GM18870 (cell line): ENCODE measurements around the gene COX19.
"Not testable (repeated sequence)": the region's sequence is repeated elsewhere in the genome, so short reads cannot be mapped to it uniquely, and the experiment has no call there.

Experiments
- ATAC-seq: cut with Tn5 transposase; IDR thresholded peaks from one replicate; pipeline ENCODE4 v1.9.1; 2021; ENCODE audit warnings: moderate library complexity; ENCODE audit not compliant: unreplicated experiment

The COX19 gene

DNA sequence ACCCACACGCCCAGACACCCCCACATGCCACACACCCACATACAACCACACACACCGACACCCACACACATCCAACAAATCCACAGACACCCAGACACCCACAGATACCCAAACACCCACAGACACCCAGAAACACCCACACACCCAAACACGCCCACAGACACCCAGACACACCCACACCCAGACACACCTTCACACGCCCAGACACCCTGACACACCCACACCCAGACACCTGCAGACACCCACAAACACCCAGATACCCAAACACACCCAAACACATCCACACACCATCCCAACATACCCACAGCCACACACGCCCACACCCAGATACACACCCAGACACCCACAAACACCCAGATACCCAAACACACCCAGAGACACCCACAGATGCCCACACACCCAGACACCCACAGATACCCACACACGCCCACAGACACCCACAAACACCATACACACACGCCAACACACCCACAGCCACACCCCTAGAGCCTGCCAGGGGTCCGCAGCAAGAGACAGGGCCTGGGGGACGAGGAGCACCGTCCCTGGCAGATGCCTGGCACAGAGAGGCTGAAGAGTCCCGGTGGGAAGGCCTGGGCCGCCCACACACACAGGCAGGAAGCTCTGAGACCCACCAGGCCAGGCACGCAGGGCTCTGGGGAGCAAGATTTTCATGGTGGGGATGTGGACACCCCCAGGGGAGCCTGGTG is 36.1 kb upstream of the COX19 start:
- no peak for ATAC-seq

DNA sequence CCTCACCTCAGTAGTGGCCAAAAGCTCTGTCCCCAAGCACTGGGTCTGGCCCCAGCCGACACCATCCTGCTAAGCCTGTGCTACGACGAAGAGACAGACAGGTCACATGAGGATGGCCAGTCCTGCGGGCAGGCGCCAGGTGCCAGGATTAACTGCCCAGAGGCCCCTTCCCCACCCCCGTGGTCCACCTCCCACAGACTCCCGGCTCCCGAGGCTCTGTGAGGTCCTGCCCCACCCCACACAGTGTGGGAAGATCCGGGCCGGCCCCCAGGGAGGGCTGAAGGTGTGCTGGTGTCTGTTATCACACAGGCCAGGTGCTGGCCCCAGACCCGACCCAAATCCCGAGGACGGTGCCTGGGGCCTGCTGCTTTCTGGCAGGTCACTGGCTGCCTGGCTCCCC is 34.9 kb upstream of the COX19 start:
- no peak for ATAC-seq

DNA sequence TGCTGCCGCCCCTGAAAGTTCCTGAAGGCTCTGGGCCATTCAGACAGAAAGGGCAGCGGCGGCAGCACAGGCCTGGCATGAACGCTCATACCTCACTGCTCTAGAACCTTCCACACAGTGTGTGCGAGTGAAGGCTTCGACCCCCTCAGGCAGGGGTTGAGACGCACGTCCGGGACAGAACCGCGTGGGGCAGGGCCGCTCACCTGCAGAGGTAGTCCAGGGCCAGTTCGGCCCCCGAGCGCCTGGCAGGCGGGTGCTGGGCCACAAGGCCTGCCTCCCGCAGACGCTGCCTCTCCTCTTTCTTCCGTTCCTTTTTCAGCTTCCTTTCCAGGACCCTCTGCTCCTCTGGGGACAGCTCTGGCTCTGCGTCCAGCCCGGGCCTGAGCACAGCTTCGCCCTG is 34.4 kb upstream of the COX19 start:
- no peak for ATAC-seq

DNA sequence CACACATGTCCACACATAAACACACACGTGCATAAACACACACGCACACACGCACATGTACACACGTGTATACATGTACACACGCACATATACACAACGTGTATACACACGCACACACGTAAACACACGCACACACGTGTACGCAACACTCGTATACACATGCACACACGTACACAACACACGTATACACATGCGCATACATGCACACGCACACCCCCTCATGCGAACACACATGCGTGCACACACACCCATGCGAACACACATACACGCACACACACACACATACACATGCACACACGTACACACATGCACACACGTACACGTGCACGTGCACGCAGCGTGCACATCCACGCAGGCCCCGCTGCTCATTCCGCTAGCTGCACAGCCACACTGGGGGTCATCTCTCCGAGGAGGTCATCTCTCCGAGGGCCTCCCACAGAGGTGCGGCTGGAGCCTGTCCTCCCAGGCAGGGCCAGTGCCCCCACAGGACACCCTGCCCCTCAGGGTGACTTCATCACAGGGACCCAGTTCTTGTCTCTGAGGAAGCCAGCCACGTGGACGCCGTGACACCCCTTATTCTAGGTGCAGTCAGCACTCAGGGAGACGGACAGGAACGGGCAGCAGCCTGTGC is 33.5 kb upstream of the COX19 start:
- no peak for ATAC-seq

DNA sequence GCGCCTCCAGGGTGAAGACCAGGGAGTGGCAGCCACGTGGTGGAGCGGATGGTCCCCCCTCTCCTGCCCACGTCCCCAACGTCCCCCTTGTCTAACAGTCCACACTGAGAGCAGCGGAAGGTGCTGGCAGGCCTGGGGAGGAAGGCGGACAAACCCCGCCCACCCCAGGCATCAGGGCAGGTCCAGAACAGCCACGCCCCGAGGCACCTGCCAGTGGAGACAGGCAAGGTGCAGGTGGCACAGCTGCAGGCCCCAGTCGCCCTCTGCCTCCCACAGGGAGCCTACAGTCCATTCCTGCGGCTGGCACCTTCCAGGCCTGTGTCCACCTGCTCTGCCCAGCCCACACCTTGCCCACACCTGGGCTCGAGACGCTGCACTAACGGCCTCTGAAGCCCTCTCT is 32.6 kb upstream of the COX19 start:
- ATAC-seq: no peak

DNA sequence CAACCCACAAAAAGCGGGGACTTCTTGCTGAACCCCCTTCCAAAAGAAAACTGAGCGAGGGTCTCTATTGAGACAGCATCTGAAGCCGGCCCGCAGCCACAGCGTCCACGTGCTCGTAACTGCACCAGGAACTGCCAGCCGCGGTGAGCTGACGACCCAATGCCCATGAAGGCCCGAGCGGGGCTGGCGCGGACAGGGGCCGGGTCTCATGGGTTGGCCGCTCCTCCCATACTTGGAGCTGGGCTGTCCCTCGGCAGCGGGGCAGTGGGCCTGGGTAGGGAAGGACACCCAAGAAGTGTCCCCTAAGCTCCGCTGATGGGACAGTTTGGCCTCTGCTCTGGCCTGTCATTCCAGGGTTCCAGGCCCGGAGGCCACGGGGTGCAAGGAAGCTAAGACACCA is 30.0 kb upstream of the COX19 start:
- no peak for ATAC-seq

DNA sequence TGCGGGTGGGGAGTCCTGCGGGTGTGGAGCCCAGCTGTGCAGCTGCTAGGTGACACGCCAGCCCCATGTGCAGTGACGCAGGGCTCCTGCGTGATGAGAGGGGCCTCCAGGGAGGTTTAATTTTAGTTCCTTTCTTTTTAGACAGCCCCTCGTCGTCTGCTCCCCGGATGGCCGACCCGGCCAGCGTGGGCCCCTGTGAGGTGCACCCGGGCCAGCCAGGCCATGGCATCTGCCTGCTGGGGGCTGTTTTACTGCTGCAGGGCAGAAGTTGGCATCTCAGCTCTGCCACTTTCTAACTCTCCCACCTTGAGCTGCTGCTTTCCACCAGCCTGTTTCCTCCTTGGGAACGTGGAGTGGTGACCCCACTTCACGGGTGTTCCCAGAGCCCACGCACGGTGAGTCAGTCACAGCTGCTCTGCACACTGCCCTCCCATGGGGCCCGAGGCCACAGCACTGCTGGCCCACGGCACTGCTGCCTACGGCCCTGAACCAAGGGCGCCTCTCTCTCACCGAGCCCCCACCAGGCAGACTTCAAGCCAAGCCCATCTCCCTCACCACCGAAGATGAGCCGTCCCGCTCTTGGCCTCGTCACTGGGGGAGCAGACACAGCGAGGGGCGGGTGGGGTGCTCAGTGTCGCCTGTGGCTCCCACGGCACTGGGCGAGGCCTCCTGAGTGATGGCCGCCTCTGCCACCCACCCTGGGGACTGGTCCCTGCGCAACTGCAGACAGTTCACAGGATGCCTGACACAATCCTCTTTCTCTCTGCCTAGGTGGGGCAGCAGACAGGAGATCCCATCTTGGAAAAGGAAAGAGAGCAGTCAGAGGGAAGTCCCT is 28.9 kb upstream of the COX19 start:
- no peak for ATAC-seq

DNA sequence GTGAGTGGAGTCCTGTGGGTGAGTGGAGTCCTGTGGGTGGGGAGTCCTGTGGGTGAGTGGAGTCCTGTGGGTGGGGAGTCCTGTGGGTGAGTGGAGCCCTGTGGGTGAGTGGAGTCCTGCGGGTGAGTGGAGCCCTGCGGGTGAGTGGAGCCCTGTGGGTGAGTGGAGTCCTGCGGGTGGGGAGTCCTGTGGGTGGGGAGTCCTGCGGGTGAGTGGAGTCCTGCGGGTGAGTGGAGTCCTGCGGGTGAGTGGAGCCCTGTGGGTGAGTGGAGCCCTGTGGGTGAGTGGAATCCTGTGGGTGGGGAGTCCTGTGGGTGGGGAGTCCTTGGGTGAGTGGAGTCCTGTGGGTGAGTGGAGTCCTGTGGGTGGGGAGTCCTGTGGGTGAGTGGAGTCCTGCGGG is 27.1 kb upstream of the COX19 start:
- not testable (repeated sequence) for ATAC-seq

DNA sequence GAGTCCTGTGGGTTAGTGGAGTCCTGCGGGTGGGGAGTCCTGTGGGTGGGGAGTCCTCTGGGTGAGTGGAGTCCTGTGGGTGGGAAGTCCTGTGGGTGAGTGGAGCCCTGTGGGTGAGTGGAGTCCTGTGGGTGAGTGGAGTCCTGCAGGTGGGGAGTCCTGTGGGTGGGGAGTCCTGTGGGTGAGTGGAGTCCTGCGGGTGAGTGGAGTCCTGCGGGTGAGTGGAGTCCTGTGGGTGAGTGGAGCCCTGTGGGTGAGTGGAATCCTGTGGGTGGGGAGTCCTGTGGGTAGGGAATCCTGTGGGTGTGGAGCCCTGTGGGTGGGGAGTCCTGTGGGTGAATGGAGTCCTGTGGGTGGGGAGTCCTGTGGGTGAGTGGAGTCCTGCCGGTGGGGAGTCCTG is 26.7 kb upstream of the COX19 start:
- not testable (repeated sequence) for ATAC-seq

DNA sequence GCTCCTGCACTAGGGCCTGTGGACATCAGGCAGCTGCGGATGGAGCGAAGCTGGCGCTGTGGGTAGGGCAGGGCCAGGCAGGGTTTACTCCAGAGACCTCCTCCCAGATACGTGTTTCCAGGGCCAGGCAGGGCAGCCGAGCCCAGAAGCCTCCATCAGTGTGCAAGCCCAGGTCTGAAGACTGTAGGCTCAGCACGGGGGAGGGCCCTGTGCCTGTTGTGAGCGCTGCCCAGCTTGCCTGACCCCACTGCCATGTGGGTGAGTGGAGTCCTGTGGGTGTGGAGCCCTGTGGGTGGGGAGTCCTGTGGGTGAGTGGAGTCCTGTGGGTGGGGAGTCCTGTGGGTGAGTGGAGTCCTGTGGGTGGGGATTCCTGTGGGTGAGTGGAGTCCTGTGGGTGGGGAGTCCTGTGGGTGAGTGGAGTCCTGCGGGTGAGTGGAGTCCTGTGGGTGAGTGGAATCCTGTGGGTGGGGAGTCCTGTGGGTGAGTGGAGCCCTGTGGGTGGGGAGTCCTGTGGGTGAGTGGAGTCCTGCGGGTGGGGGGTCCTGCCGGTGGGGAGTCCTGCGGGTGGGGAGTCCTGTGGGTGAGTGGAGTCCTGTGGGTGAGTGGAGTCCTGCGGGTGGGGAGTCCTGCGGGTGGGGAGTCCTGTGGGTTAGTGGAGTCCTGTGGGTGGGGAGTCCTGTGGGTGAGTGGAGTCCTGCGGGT is 25.9 kb upstream of the COX19 start:
- ATAC-seq: not testable (repeated sequence)

DNA sequence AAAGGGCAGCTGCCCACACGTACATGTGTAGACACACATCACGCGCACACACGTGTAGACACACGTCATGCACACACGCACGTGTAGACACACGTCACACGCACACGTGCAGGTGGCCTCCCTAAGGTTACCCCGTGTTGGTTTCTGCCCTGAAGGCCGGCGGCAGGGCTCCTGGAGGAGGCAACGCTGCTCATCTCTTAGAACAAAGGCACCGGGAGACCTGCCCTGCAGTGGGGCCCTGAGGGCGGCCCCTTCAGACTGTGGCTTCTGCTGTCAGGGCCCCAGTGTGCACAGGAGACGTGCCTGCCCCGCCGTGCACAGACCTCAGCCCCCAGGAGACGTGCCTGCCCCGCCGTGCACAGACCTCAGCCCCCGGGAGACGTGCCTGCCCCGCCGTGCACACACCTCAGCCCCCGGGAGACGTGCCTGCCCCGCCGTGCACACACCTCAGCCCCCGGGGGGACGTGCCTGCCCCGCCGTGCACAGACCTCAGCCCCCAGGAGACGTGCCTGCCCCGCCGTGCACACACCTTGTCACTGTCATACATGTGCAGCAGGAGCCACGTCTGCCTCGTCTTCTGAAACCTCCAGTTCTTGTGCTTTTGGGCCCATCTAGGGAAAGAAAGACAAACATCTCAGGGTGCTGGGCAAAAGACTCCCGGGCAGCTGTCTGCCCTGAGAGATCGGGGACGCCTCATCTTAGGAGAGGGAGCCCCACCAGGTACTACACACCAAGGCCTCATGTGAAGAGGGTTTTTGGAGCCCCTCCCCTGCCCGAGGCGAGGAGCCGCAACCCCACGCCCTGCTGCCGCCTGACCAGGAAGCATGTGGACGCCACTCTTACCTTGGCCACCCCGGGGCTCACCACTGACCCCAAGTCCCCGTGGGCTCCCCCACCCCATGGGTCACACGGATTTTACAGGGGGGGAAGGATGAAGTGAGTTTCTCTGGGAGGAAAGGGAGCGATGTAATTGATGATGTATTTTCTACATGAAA is 24.9 kb upstream of the COX19 start:
- ATAC-seq: no peak

DNA sequence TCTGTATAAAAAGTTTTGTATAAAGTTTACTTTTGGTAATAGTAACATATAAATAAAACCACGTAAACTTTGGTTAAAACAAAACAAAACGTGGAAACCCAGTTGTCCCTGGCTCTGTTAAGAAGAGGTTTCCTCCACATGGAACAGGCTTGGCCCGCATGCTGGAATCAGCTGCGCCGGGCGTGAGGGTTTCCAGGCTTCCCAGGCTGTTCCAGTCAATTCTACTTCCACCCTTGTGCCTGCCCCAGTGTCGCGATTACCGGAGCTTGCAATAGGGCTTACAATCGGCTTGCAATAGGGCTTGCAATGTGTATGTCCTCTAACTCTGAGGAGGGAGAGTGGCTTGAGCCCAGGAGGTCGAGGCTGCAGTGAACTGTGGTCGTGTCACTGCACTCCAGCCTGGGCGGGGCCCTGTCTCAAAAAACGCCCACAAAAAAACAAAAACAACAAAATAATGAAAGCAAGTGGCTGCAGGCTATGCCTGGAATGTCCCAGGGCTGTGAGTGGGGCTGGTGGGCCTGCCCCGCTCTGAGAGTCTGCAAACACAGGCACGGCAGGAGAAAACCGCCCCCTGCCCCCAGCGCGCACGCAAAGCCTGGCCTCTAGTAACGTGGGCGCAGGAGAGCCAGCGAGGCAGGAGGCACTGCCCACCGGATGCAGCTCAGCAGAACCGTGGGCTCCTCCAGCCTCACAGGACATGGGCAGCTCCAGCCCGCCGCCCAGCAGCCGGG is 24.0 kb upstream of the COX19 start:
- no peak for ATAC-seq

DNA sequence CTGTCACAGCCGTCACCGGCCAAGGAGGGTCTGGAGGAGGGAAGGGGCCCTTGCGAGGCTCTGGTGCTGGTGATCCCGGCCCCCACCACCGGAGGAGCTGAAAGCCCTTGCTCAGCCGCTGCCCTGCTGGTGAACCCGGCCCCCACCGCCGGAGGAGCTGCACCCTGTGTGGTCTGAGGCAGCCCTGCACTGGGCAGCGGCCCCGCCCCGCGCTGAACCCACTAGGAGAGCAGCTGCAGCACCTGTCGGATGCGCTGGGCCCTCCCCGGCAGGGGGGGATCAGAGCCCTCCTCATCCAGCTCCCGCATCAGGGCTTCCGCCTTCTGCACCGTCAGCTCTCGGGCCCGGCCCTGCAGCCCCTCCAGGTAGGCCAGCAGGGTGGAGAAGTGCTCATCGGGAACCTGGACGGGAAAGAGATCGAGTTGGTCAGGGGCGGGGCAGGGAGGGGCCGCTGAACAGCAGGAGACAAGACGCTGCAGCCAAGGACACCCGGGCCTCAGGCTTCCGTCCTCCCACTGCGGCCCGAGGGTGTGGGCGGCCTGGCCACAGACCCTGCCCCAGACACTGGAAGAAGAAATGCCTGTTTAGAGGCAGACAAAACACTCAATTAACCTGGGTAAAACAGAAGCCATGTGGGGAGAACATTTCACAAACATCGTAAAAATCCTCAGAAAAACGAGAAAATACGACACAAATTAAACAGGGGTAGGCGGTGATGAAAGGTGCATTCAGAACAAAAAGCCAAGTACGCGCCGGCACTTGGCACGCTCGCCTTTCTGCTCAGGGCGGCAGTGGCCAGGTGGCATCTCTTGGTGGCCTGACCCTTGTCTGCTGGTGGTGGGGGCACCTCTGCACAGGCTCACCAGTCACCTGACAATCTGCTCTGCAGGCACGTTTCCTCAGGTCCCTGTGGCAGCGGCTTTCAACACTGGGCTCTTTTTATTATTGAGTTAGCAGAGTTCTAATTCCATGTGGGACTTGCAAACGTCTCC is 22.4 kb upstream of the COX19 start:
- ATAC-seq: no peak

DNA sequence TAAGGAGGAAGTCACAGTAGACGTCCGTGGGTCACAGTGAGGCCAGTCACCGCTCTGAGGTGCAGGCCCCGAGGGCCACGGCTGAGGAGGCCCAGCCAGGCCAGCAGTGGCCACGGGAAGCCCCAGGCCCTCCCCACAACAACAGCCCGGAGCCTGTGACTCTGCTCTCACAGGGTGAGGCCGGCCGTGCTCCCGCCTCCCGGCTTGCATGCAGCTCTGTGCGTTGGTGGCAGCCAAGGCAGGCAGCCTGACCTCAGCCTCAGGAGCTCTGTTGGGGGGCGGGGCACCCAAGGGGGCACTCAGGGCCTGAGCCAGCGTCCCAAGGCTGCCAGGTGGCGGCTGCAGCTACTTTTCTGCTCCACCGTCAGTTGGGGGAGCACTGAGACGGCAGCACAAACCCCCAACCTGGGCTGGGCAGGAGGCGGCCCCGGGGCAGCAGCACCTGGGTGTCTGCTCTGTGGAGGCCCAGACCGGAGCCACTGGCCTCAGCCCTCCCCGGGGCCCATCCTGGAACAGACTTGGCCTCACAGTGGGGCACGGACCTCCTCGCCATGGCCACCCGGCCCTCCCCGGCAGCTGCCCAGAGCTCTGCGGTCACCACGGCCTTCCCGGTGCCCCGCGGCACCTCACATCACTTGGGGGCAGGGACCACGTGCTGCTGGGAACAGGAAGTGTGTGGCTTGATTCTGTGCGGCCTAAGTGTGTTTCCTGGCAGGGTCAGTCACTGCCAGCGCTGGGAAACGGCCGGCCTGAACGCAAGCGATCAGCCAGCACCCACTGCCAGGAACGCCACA is 20.9 kb upstream of the COX19 start:
- no peak for ATAC-seq

DNA sequence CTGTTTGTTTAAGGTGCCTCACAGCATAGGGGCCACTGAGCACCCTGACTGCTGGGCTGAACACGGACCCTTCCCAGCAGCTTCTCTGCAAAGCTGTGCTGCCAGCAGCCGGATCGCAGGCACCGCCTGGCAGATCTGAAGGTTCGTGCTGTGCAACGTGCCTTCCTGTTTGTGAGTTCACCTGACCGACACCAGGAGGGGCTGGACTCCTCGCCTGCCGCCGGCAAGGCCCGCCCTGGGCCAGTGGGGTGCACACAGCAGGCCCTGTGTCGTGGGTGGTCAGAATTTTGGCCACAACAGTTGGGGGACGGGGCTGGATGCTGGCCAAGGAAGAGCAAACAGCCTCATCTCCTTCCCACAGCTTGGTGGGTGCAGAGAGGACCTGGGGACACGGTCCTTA is 20.2 kb upstream of the COX19 start:
- no peak for ATAC-seq

DNA sequence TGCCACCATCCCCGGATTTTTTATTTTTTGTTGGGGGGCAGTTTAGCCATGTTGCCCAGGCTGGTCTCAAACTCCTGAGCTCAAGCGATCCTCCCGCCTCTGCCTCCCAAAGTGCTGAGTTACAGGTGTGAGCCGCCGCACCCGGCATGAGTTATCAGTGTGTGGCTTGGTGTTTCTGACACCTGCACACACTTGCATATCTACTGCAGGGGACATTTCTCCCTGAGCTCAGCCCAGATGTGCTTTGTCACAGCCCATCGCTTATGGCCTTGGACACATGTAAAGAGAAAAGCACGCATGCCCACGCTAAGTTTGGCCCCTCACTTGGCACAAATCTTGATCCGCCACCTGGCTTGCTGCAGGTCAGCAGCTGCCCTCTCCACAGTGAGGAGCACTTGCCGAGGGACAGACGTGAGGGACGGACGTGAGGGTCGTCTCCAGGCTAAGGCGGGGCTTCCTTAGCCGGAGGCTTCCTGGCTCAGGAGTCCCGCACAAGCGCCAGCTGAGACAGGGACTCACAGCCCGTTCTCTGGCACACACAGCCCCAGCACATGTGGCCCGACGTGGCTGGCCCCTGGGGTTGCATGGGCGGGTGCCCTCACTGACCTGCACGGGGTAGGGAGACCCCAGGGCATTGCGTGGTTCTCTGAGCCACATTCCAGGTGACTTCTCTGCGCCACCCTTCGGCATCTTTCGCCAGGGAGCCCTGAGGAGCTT is 19.4 kb upstream of the COX19 start:
- ATAC-seq: no peak
